GM10847 (cell line): ENCODE measurements around the gene MMP1.

ENCODE experiments used
- POLR2A ChIP-seq: IDR thresholded peaks from 2 replicates; pipeline ENCODE4 v1.6.1; 2011; ENCODE audit not compliant: insufficient read length; ENCODE audit errors: extremely low read depth

The MMP1 gene

DNA sequence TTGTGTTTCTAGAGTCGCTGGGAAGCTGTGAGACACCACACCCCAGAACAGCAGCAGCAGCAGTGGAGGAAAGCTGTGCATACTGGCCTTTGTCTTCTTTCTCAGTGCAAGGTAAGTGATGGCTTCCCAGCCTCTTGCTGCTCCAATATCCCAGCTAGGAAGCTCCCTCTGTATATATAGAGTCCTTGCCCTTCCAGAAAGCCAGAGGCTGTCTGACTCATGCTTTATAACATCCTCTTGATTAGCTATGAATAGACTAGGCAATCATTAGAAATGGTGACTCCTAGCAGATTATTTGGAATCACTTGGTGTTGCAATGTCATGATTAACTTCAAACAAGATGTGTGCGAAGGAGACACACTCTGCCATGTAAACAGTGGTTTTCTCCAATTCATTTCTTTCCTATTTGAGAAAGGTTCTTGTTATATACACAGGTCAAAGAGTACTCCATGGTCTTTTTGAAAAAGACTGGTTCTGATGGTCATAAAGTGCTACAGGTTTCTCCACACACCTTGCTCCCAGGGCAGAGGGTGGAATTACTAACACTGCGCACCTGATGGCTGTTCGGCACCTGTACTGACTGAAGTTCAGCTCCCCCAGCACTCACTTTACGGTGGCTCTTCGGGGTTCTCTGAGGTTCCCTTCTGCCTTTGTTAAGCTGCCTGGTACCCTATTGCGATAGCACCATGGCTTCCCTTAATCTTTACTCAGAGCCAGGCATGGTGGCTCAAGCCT lies at the start of gene MMP1:
Gene MMP1, minus strand, starts transcription at position 149 of the 735 bp plus-strand sequence. Its CDS starts 68 bp downstream, at position 81.
- no peak for TF ChIP-seq POLR2A

DNA sequence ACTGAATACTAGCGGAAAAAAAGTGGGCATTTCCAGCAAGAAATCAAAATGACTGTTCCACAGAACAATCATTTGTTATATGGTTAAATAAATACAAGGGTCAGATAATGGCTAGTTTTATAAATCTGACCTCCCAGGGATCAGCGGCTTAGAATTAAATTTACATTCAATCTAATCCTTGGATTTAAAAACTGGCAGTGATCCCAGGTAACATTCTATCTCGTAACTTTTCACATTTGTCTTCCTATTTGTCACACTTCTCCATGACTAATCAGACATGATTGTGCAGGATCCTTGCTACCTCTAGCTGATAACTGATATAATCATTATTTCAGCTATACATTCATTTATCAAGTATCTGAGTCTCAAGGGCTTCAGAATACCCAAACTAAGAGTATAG lies 48.3 kb upstream of the MMP1 start:
- TF ChIP-seq POLR2A, result no peak

DNA sequence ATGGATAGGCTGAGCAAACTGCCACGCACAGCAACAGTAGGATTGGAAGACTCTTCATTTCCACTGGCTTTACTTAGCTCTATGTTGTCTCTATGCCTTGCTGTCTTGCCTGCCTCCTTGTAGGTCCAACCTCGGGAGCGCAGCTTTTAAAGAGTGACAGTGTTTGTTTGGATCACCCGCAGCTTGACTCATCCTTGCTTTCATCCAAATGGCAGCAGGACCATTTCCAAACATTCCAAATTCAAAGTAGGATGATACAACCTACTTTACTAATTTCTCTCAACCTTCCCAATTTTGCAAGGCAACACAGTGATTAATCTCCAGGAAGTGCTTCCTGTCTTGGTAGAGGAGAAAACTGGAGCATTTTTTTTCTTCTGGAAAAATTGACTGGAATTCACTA lies 45.5 kb upstream of the MMP1 start, which contains the start of gene MMP3:
Gene MMP3, minus strand, starts transcription at position 121 of the 400 bp plus-strand sequence. Its CDS starts 63 bp downstream, at position 58.
- no peak for TF ChIP-seq POLR2A

DNA sequence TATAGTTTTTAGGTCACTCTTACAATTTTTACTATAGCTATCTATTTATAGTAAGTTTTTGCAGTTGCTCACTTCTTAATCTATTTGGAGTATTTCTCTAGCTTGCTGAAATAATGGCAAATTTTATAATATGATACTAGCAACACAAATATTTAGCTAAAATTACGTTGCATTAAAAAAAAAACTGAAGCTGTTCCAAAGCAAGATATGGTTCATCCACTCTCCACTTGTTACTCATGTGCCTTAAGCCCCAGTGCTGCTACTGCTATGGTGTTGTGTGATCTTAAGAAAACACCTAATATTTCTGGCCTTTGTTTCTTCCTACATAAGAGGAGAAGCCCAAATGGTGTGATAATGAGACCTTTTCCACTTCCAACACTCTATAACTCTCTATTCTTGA lies 45.0 kb upstream of the MMP1 start:
- no peak for TF ChIP-seq POLR2A

DNA sequence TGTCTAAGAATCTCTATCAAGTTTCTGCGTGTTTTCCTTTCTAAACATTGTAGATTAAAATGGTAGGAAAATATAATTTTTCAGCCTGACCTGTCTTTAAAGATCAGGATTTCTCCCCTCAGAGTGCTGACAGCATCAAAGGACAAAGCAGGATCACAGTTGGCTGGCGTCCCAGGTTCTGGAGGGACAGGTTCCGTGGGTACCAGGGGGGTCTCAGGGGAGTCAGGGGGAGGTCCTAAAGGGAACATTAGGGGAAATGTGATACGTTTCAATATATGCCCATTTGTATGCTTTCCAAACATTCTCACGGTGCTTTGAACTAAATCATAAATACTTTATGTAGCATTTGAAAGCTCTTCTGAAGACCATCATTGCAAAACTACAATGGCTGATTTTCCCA lies 42.1 kb upstream of the MMP1 start:
- no peak for TF ChIP-seq POLR2A

DNA sequence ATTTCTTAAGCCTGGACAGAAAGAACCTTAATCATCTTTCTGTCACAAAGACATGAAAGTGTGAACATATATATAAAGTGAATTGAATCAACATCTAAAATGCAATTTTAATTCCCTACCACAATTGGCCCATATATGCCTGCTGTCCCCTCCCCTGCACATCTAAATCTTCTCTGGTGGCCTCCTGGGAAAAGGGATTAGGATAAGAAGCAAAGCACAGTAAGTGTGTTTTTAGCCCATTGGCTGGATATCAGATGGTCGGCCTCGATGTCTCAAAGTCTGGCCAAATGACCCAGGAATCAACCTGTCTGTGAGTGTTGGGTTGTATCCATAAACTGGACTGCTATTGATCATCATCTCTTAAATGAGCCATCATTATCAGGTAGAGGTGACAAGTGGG lies 39.7 kb upstream of the MMP1 start:
- no peak for TF ChIP-seq POLR2A

DNA sequence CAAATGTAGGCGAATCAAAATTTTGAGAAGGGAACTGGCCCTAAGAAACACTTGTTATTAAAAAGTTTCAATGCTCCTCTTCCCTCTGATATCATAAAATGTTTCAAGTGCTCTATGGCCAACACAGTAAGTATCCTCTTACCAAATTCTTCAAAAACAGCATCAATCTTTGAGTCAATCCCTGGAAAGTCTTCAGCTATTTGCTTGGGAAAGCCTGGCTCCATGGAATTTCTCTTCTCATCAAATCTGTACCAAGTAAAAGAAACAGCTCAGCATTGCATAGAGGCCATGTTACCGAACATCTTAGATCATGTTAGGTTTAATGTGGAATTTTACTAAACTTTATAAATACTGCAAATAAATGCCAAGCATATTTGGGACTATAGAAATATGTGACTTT lies 39.2 kb upstream of the MMP1 start:
- no peak for TF ChIP-seq POLR2A

DNA sequence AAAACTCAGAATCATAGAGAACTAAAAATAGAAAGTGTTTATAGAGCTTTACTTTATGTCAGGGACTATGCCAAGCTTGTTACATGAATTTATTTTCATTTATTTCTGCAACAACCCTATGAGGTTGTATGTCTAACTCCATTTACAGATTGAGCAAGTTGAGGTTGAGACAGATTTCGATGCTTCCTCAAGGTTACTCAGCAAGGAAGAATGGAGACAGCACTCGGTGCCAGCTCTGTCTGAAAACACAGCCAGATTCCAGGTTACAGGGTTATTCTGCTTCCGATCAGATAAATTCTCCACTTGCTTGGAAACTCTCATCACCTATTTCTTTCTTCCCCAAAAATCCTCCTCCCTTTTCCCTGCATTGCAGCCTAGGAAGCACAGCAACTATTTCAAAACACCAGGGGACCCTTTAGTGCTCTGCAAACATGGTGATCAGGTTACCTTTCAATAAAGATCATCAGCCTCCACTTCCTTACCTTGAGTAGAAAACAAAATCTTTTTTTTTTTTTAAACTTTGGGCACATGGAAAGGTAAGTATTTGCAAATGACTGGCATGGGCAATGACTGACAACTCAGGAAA lies 38.4 kb upstream of the MMP1 start:
- TF ChIP-seq POLR2A, result no peak

DNA sequence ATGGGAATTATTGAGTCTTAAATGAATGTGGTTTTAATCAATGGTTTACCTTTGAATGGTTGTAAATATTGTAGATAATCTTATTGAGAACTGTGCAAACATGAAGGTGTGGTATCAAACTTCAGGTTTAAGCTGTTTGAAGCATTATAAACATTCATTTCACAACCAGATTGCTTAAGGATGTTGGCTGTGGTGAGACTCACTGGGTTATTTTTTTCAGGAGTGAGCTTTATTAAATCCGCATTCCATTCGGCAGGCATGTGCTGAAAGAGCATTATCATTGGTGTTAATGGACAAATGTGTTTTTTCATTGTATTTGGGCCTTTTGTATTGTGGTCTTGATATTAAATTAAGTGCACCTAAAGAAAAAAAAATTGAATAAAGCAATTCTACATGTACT lies 35.8 kb upstream of the MMP1 start:
- no peak for TF ChIP-seq POLR2A

DNA sequence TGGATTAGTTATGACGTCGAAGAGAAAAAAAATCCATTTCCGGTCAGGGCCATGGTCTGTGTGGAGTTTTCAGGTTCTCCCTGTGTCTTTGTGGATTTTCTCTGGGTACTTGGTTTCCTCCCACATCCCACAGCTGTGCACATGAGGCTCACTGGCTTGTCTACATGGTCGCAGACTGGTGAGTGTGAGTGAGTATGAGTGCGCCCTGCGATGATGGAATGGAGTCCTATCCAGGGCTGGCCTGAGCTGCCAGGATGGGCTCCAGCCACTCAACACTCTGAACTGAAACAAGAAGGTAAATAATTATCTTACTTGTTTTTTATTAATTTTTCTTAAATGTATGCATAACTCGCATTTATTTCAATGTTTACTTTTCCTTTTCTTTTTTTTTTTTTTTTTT lies 34.7 kb upstream of the MMP1 start:
- TF ChIP-seq POLR2A, result no peak

DNA sequence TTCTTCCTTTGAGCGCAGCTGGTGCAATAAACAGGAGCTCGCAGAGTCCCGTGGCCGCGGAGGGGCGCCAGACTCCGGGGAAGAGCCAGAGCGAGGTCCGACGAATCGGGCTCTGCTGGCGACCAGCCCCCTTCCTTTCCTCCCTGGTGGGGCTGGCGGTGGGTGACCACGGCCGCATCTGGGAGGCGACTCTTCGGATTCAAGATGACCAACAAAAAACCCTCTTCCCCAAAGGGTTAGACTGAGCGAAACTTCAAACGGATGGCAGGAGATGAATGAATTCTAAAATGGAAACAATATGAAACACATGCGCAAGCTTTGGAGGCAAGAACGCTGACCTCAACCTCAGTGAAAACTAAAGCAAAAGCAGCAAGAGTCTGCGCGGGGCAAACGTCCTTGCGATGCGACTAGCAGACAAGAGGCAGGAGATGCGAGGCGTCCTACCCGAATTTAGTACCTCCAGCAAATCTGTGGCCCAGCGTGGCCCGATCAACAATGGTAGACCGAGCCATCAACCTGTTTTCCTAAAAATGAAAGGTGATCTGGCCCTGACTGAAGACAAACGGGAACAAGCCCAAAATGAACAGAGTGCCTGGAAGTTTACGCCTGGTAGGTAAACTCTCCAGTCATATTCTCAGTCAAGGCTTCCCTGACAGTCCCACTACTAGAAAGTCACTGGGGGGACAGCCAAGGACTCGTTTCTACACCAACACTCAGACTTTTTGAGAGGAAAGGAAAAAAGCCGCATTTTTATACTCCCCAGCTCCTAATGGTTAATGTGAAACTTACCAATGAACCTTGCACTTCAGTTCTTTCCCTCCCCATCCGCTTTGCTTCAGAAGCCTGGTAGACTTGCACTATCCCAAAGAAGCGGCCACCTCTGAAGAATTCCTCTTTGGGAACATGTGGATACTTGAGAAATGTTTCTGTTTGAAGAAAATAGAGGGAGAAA lies 33.8 kb upstream of the MMP1 start:
- TF ChIP-seq POLR2A, result no peak

DNA sequence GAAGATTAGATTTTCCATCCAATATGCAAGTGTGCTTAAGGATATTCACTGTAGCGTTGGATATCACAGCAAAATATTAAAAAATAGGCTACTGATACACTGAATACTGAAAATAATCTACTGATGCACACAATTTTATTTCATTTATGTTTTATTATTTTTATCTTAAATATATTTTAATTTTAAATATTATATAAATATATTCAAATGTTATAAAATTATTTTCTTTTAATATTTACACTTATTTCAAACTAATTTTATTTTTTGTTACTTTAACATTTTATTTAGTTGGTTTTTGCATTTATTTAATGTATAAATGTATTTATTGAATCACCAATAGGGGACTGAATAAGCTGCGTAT lies 33.1 kb upstream of the MMP1 start:
- no peak for TF ChIP-seq POLR2A

DNA sequence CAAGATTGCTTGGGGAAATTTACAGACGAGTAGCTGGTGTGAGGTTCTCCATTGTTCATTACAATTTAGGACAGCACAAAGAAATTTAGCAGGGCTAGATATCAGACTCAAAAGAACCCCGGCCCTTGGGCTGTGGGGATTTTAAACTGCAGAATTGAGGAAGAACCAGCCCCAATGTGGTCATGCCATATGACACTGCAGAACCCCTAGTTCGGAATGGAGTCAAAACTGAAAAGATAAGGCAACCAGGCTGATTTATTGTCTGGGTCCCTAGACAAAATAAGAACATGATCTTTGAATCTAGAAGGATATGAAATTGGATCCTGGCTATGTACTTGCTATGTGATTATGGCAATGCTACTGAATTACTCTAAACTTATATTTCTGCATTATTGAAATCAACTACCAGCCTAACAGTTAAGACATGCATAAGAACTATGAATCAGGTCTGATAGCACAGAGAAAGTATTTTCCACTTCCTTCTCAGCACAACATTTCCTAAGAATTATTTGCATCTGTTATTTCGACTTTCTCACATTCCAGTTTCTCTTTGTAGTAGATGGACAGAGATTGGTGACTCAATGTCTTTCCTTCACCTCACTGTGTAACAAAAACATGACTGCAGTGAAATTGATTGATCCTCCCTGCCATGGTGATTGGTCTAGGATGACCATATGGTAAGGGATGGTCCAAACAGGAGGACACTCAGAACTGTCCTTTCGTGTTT lies 32.2 kb upstream of the MMP1 start:
- no peak for TF ChIP-seq POLR2A

DNA sequence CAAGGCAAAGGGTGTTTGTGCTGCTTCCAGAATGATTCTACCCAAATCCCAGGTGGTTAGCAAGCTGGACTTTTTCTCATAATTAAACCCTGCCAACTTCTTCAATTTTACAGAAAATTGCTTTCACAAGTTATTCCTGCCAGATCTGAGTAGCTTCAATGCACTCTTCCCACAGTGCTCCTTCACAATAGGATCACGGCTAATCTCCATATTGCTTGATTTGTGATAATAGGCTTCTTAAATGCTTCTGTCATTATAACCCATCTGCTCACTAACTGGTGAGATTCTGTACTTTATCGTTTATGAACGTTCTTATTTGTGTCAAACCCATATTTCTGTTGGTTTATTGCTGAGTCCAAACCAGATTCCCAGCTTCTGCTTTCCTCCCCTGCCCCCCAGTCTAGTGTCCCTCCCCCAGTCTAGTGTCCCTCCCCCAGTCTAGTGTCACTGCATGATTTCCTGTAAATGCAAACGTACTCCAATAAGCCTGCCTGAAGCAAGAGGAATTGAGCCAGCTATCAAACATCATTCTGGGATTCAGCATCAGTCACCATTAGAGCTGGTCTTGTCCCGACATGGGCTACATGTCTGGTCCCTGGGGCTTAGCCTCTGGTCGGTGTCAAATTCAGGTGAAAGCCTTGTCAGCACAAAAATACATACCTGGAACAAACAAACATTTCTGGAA lies 31.5 kb upstream of the MMP1 start:
- no peak for TF ChIP-seq POLR2A

DNA sequence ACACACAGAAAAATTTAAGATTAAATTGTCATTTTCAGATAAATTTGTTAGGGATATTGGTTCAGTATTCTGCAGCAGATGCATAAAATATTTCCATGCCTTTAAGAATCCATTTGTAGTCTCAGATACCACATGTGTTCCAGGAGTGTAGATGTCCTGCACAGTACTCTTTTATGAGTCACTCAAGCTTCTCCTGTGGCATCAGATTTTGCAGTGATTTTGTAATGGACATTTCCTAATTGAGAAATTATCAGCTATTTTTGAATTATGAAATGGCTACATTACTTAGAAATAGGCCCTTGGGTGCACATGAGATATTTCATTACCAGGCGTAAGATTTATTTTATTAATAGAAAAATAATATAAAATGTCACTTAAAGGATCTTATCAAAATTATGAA lies 26.6 kb upstream of the MMP1 start:
- no peak for TF ChIP-seq POLR2A
